OCI-LY7 (cell line): ENCODE data around the gene FBXO44. TPM values are rescaled to one million over a fixed set of nuclear protein-coding genes. Genes with fewer than 3 reads are reported as not detected.

Source experiments
- BruUV-seq: library from RNA; stranded (reverse); fragments of 400-500 nt; replicated peaks from 2 replicates; lab custom pipeline; 2021; lab: Mats Ljungman, UMichigan
- CTCF ChIA-PET: fragments of 300-600 bp; sonication (Branson Sonifier 250); formaldehyde crosslinking; loops from one replicate; lab custom pipeline; 2022; ENCODE audit warnings: antibody characterized with exemption; ENCODE audit not compliant: unreplicated experiment; lab: Charles Lee
- POLR2A ChIA-PET: fragments of 300-600 bp; sonication (Branson Sonifier 250); formaldehyde crosslinking; loops from one replicate; lab custom pipeline; 2022; ENCODE audit warnings: antibody characterized with exemption; lab: Charles Lee
- DNase-seq: peaks from one replicate; pipeline ENCODE4 v3.0.0-alpha.2; 2015; ENCODE audit warnings: low spot score
- H2AFZ ChIP-seq: fragments of 200-600 bp; sonication (generic), shearing (Covaris generic); 2 replicates; pipeline ENCODE4 v1.6.1; 2014; ENCODE audit warnings: mild to moderate bottlenecking, antibody characterized with exemption, low read length, moderate library complexity
- H3K27ac ChIP-seq: fragments of 200-600 bp; sonication (generic); 2 replicates; pipeline ENCODE4 v1.5.1; 2014; ENCODE audit warnings: mixed run types, low read depth, mild to moderate bottlenecking, moderate library complexity, low read length, inconsistent platforms; ENCODE audit not compliant: poor library complexity, severe bottlenecking
- H3K36me3 ChIP-seq: fragments of 200-600 bp; sonication (generic); 2 replicates; pipeline ENCODE4 v1.6.1; 2014; ENCODE audit warnings: mild to moderate bottlenecking, antibody characterized with exemption, low read length, moderate library complexity, mixed read lengths; ENCODE audit not compliant: insufficient read depth
- H3K4me1 ChIP-seq: fragments of 200-600 bp; sonication (generic); 2 replicates; pipeline ENCODE4 v1.5.1; 2014; ENCODE audit warnings: mild to moderate bottlenecking, low read length; ENCODE audit not compliant: insufficient read depth, poor library complexity, severe bottlenecking
- H3K4me2 ChIP-seq: fragments of 200-600 bp; sonication (generic); 2 replicates; pipeline ENCODE4 v1.6.1; 2014; ENCODE audit warnings: mild to moderate bottlenecking, low read length
- H3K4me3 ChIP-seq: fragments of 200-600 bp; sonication (generic); 2 replicates; pipeline ENCODE4 v1.5.1; 2014; ENCODE audit warnings: mild to moderate bottlenecking, low read depth, low read length; ENCODE audit not compliant: poor library complexity, severe bottlenecking
- H3K79me2 ChIP-seq: fragments of 200-600 bp; sonication (generic); 2 replicates; pipeline ENCODE4 v1.6.1; 2016; ENCODE audit warnings: low read depth, mild to moderate bottlenecking, low read length, moderate library complexity, mixed read lengths; ENCODE audit not compliant: insufficient read depth
- H3K9me2 ChIP-seq: fragments of 200-600 bp; sonication (generic); 2 replicates; pipeline ENCODE4 v1.6.1; 2016; ENCODE audit warnings: mild to moderate bottlenecking, low read length, mixed read lengths; ENCODE audit not compliant: insufficient read depth
- H3K9me3 ChIP-seq: fragments of 200-600 bp; sonication (generic); 2 replicates; pipeline ENCODE4 v1.6.1; 2014; ENCODE audit warnings: mild to moderate bottlenecking, mixed run types, low read length, mixed read lengths
- H4K20me1 ChIP-seq: fragments of 200-600 bp; sonication (generic); 2 replicates; pipeline ENCODE4 v1.6.1; 2014; ENCODE audit warnings: mild to moderate bottlenecking, antibody characterized with exemption, low read length, moderate library complexity, mixed read lengths; ENCODE audit not compliant: insufficient read depth
- CTCF ChIP-seq: fragments of 200-600 bp; sonication (generic); conservative IDR thresholded peaks from 2 replicates; pipeline ENCODE4 v1.5.1; 2014; ENCODE audit warnings: mild to moderate bottlenecking, antibody characterized with exemption, low read length, moderate library complexity, mixed read lengths
- EZH2phosphoT487 ChIP-seq: fragments of 200-600 bp; sonication (generic); IDR thresholded peaks from 2 replicates; pipeline ENCODE4 v1.6.1; 2018; ENCODE audit warnings: low read depth, borderline replicate concordance, mild to moderate bottlenecking, mixed run types, antibody characterized with exemption, low read length, moderate library complexity, mixed read lengths
- intact Hi-C: fragments of 100-400 bp; cut with micrococcal nuclease; formaldehyde crosslinking; loops from one replicate; pipeline ENCODE4 v1.10.0; 2022; ENCODE audit not compliant: unreplicated experiment
- total RNA-seq, 2 experiments: library from RNA; depleted of rRNA in 1 of 2; stranded (reverse); fragments of >200 nt in 1 of 2; shearing (Covaris generic) in 1 of 2; gene quantifications; 2 replicates each; pipeline ENCODE4 v1.2.3, GENCODE V29; 2014 to 2022

FBXO44 gene
- total RNA-seq, 2 experiments from 2014 or later: 16.2 to 20.8 TPM

- Histone ChIP-seq H3K79me2 (no peaks in the 10 kb centered on the region), H3K4me1 (no peaks in the 10 kb centered on the region), H3K9me3 (no peaks in the 10 kb centered on the region), H3K4me2 (no peak overlapping the region), H3K27ac (no peak overlapping the region), H3K9me2 (no peaks in the 10 kb centered on the region), H3K4me3 (no peak overlapping the region), H3K36me3 (no peaks in the 10 kb centered on the region), H4K20me1 (no peaks in the 10 kb centered on the region), H2AFZ (no peak overlapping the region)
- no TSS peak for BruUV-seq
- intact Hi-C loops: no loop called here
- TF ChIP-seq CTCF (no peak), EZH2phosphoT487 (no peak)
- ChIA-PET CTCF (no interaction called here), POLR2A (no interaction called here)
- no peak for DNase-seq
These were observed 32.3 kb upstream of the FBXO44 start for GRCh38 chr1:11622398-11622797.

- Histone ChIP-seq H3K27ac (no peak overlapping the region), H3K36me3 (no peaks in the 10 kb centered on the region), H2AFZ (no peak overlapping the region), H3K4me3 (no peak overlapping the region), H4K20me1 (no peaks in the 10 kb centered on the region), H3K4me1 (no peaks in the 10 kb centered on the region), H3K4me2 (no peak overlapping the region), H3K9me3 (no peaks in the 10 kb centered on the region), H3K9me2 (no peaks in the 10 kb centered on the region), H3K79me2 (no peaks in the 10 kb centered on the region)
- TF ChIP-seq EZH2phosphoT487 (no peak), CTCF (no peak)
- BruUV-seq: no TSS peak
- ChIA-PET CTCF (no interaction called here), POLR2A (no interaction called here)
- intact Hi-C loops: no loop called here
- DNase-seq: no peak
These were observed 31.0 kb upstream of the FBXO44 start for GRCh38 chr1:11623702-11624101.

- intact Hi-C loops: no loop called here
- no peaks in the 10 kb centered on the region for H3K36me3 ChIP-seq
- H4K20me1 ChIP-seq: no peaks in the 10 kb centered on the region
- no peak overlapping the region for H2AFZ ChIP-seq
- H3K4me3 ChIP-seq: no peak overlapping the region
- no peak overlapping the region for H3K4me2 ChIP-seq
- no peak overlapping the region for H3K27ac ChIP-seq
- H3K9me2 ChIP-seq: no peaks in the 10 kb centered on the region
- H3K79me2 ChIP-seq: no peaks in the 10 kb centered on the region
- TF ChIP-seq EZH2phosphoT487: no peak
- no peak for TF ChIP-seq CTCF
- ChIA-PET CTCF (interaction anchor here (0.6 kb wide), 1 partner anchor 56 kb away, joined by 3 read pairs; no protein-coding TSS in a partner anchor), POLR2A (no interaction called here)
- no peaks in the 10 kb centered on the region for H3K9me3 ChIP-seq
- no TSS peak for BruUV-seq
- no peak for DNase-seq
- no peaks in the 10 kb centered on the region for H3K4me1 ChIP-seq
These were observed 28.1 kb upstream of the FBXO44 start for GRCh38 chr1:11626551-11626950.
